Tibial nerve (tissue), 4 donors: ENCODE measurements around the gene CFAP46.

Experiments used
- CTCF ChIP-seq, 5 experiments: fragments of 200-600 bp in 3 of 5; fragments of 450-650 bp in 2 of 5; sonication (generic) in 3 of 5; IDR thresholded peaks; one replicate each; pipeline ENCODE4 v1.5.1; 2016 to 2019; ENCODE audit warnings: antibody characterized with exemption in 5 of 5, mild to moderate bottlenecking in 3 of 5, moderate library complexity in 2 of 5
- EP300 ChIP-seq, 2 donors: sonication (generic); formaldehyde crosslinking; IDR thresholded peaks; one replicate each; pipeline ENCODE4 v1.6.1; 2017; ENCODE audit warnings: antibody characterized with exemption in 2 of 2, mild to moderate bottlenecking in 1 of 2
- POLR2A ChIP-seq, 2 donors: fragments of 450-650 bp; IDR thresholded peaks; one replicate each; pipeline ENCODE4 v1.6.1; 2017; ENCODE audit warnings: antibody characterized with exemption in 2 of 2, mild to moderate bottlenecking in 2 of 2, moderate library complexity in 2 of 2

- TF ChIP-seq CTCF (IDR thresholded peaks at IDR 0.05) (no peak), EP300 (IDR thresholded peaks at IDR 0.05) (no peak), POLR2A (IDR thresholded peaks at IDR 0.05) (no peak)
Observed at GRCh38 chr10:132812520-132812919, 129.8 kb downstream of the CFAP46 start.
